Smooth muscle cell (in vitro differentiated cells): ENCODE results near the gene MPHOSPH8. TPM values are rescaled to one million over a fixed set of nuclear protein-coding genes. Genes with fewer than 3 reads are reported as not detected.

Source experiments
- DNase-seq: peaks from one replicate; lab custom pipeline; 2025; ENCODE audit not compliant: unreplicated experiment; lab: John Stamatoyannopoulos, UW
- H2AFZ ChIP-seq: fragments of 200-600 bp; sonication (generic); 2 replicates; pipeline ENCODE4 v1.6.0; 2016; ENCODE audit warnings: antibody characterized with exemption, low read depth, mild to moderate bottlenecking
- H3F3A ChIP-seq: fragments of 200-600 bp; sonication (generic); 2 replicates; pipeline ENCODE4 v1.6.0; 2017; ENCODE audit warnings: antibody characterized with exemption, low read depth
- H3K27ac ChIP-seq: fragments of 200-600 bp; sonication (generic); 2 replicates; pipeline ENCODE4 v1.5.1; 2016; ENCODE audit warnings: low read depth, mild to moderate bottlenecking
- H3K27me3 ChIP-seq: fragments of 200-600 bp; sonication (generic); 2 replicates; pipeline ENCODE4 v1.6.1; 2016; ENCODE audit warnings: low read depth, mild to moderate bottlenecking
- H3K36me3 ChIP-seq: fragments of 200-600 bp; sonication (generic); 2 replicates; pipeline ENCODE4 v1.5.1; 2016; ENCODE audit warnings: low read depth
- H3K4me1 ChIP-seq: fragments of 200-600 bp; sonication (generic); 2 replicates; pipeline ENCODE4 v1.5.1; 2016; ENCODE audit warnings: low read depth
- H3K4me2 ChIP-seq: fragments of 200-600 bp; sonication (generic); 2 replicates; pipeline ENCODE4 v1.6.0; 2016; ENCODE audit warnings: mild to moderate bottlenecking
- H3K4me3 ChIP-seq: fragments of 200-600 bp; sonication (generic); 2 replicates; pipeline ENCODE4 v1.5.1; 2016; ENCODE audit warnings: mild to moderate bottlenecking
- H3K79me2 ChIP-seq: fragments of 200-600 bp; sonication (generic); 2 replicates; pipeline ENCODE4 v1.6.0; 2016; ENCODE audit warnings: low read depth, mild to moderate bottlenecking
- H3K9ac ChIP-seq: fragments of 200-600 bp; sonication (generic); 2 replicates; pipeline ENCODE4 v1.6.0; 2016; ENCODE audit warnings: low read depth
- H3K9me3 ChIP-seq: fragments of 200-600 bp; sonication (generic); replicated peaks from 2 replicates; pipeline ENCODE4 v1.5.1; 2016; ENCODE audit warnings: low read depth
- H4K20me1 ChIP-seq: fragments of 200-600 bp; sonication (generic); 2 replicates; pipeline ENCODE4 v1.6.0; 2016; ENCODE audit warnings: low read depth
- WGBS: methylation state at CpG from one replicate; pipeline ENCODE4 v1.1.7; 2016; ENCODE audit warnings: low lambda C conversion rate; 5-methylcytosine and 5-hydroxymethylcytosine counted together
- polyA plus RNA-seq: library from polyadenylated mRNA; unstranded; fragments of >200 nt; fragmentation: Nextera tagmentation; extraction: Ambion mirVana; gene quantifications from 2 replicates; pipeline ENCODE4 v1.2.1, GENCODE V29; 2016
- total RNA-seq: library from RNA; depleted of rRNA; stranded (reverse); fragments of >200 nt; gene quantifications from 2 replicates; pipeline ENCODE4 v1.2.3, GENCODE V29; 2014
- TF ChIP-seq, protein P1 (sequence below): fragments of 200-600 bp; sonication (generic); IDR thresholded peaks from 2 replicates; pipeline ENCODE4 v1.5.1; 2017; ENCODE audit warnings: borderline replicate concordance, mild to moderate bottlenecking, antibody characterized with exemption; ENCODE audit not compliant: insufficient read depth, poor library complexity, severe bottlenecking

MPHOSPH8 gene
- 8.1 and 14.0 TPM in 2 replicates for total RNA-seq
- polyA plus RNA-seq = 9.4 and 10.1 TPM in 2 replicates

DNA sequence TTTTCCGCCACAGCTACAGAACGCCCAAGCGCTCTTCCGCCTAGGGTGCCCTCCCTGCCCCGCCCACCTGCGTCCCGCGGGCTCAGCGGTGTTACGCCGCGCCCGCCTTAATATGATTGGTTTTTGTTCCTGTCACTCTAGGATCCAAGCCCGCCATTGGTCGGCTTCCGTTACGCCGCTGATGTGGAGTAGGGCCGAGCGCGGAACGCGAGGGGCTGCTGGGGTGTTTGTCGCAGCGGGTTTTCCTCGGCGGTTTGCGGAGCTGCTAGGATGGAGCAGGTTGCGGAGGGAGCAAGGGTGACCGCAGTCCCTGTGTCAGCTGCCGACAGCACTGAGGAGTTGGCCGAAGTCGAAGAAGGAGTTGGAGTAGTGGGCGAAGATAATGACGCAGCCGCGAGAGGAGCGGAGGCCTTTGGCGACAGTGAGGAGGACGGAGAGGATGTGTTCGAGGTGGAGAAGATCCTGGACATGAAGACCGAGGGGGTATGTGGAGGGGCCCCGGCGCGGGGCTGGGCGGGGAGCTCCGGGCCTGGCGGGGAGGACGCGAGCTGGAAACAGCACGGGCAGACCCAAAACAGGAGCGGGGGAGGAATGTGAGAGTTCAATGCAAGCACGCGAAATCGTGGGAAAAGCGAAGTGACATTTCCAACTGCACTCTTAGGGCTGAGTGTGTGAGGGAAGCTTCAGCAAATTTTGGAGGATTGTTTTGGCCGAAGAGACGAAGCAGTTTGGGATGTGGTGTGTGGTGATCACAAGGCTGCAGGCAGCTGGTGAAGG, at the start of gene MPHOSPH8:
Gene MPHOSPH8, plus strand, starts transcription at position 181 of the 777 bp plus-strand sequence. Its CDS starts 90 bp downstream, at position 271.
- peak within 1 kb of the TSS; percentile 91 for H2AFZ ChIP-seq
- H3F3A ChIP-seq = peaks cover 6% of the 10 kb centered on the region
- no peaks in the 10 kb centered on the region for H3K9me3 ChIP-seq
- H3K36me3 ChIP-seq = no peaks in the 10 kb centered on the region
- peak within 1 kb of the TSS; percentile 86 for H3K9ac ChIP-seq
- TF ChIP-seq, protein P1, sequence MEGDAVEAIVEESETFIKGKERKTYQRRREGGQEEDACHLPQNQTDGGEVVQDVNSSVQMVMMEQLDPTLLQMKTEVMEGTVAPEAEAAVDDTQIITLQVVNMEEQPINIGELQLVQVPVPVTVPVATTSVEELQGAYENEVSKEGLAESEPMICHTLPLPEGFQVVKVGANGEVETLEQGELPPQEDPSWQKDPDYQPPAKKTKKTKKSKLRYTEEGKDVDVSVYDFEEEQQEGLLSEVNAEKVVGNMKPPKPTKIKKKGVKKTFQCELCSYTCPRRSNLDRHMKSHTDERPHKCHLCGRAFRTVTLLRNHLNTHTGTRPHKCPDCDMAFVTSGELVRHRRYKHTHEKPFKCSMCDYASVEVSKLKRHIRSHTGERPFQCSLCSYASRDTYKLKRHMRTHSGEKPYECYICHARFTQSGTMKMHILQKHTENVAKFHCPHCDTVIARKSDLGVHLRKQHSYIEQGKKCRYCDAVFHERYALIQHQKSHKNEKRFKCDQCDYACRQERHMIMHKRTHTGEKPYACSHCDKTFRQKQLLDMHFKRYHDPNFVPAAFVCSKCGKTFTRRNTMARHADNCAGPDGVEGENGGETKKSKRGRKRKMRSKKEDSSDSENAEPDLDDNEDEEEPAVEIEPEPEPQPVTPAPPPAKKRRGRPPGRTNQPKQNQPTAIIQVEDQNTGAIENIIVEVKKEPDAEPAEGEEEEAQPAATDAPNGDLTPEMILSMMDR = no peak
- WGBS = under 1% methylated on average over 46 of the region's 58 CpGs
- peaks cover 8% of the 10 kb centered on the region for H3K4me1 ChIP-seq
- H3K79me2 ChIP-seq = peaks cover 43% of the 10 kb centered on the region
- peak; percentile 71 for DNase-seq
- peak within 1 kb of the TSS; percentile 94 for H3K4me2 ChIP-seq
- peaks cover 42% of the 10 kb centered on the region for H4K20me1 ChIP-seq
- peak within 1 kb of the TSS; percentile 88 for H3K27ac ChIP-seq
- peak within 1 kb of the TSS; percentile 87 for H3K4me3 ChIP-seq
- H3K27me3 ChIP-seq = no peaks in the 10 kb centered on the region

DNA sequence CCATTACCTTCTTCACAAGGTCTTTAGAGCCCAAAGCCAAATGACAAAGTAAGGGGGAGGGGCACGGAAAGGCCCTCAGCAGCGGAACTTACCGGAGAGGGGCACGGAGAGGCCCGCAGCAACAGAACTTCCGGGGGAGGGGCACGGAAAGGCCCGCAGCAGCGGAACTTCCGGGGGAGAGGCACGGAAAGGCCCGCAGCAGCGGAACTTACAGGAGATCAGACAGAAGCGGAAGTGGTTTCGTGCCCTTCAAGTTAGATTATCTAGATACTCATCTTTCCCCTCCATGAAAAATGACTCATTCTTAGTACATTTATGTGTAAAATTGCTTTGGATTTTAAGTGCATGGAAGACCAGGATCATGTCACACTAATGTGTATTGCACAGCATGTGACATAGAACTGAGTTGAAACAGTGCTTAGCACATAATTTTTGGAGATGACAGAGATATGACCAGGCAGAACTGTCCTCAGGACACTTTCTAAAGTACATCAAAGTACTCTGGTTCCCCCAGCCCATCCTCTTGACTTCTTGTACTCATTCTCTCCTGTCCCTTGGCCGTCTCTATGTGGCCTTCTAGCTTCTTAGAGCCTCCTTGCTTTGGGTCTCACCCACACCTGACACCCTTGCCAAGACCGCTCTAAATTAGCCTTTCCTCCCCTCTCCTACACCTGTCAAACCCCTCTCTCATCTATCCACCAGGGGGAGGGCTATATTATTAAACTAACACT, 46.4 kb upstream of the MPHOSPH8 start:
- TF ChIP-seq, protein P1 = no peak
- H3K27ac ChIP-seq = no peak overlapping the region
- H4K20me1 ChIP-seq = no peaks in the 10 kb centered on the region
- no peak overlapping the region for H3K4me2 ChIP-seq
- H3K79me2 ChIP-seq = no peaks in the 10 kb centered on the region
- no peak for DNase-seq
- no peak overlapping the region for H3K9ac ChIP-seq
- no peak overlapping the region for H3K4me3 ChIP-seq
- no peak overlapping the region for H2AFZ ChIP-seq
- H3K9me3 ChIP-seq = peaks cover 6% of the 10 kb centered on the region
- H3K27me3 ChIP-seq = no peaks in the 10 kb centered on the region
- no peaks in the 10 kb centered on the region for H3F3A ChIP-seq
- no peaks in the 10 kb centered on the region for H3K36me3 ChIP-seq
- 68% methylated on average over 17 of the region's 17 CpGs for WGBS
- no peaks in the 10 kb centered on the region for H3K4me1 ChIP-seq

DNA sequence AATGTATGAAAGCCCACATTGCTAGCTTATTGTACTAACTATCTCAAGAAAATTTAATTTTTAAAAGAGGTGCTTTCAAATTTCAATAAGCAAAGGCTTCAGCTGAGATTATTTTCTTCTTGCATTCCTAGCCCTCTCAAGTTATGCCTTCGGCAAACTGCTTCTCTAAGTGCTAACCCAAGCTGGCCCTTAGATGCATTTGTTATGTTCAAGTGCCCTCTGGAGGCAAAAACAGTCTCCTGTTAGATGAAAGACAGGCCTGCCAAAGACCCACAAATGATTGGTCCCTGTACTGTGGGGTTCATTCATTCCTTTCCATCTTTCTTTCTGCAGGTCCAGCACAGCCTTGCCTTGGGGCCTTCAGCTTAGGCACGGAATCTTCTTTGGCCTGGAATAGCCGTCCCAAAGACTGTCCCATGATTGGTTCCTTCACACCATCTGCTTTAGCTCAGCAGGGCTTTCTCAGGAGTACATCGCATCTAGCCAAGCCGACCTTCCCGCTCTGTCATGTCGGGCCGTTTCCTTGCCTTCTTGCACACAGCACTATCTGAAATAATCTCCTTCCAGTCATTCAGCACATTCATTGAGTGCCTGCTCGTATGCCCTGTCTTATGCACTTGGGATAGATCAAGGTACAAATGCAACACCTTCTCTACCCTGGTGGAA, 45.7 kb upstream of the MPHOSPH8 start:
- Histone ChIP-seq H3K36me3 (no peaks in the 10 kb centered on the region), H3K4me2 (no peak overlapping the region), H3K27me3 (no peaks in the 10 kb centered on the region), H3K9ac (no peak overlapping the region), H2AFZ (no peak overlapping the region), H3K4me1 (no peaks in the 10 kb centered on the region), H3K79me2 (no peaks in the 10 kb centered on the region), H3K4me3 (no peak overlapping the region), H4K20me1 (no peaks in the 10 kb centered on the region), H3K27ac (no peak overlapping the region), H3F3A (no peaks in the 10 kb centered on the region), H3K9me3 (peaks cover 3% of the 10 kb centered on the region)
- 79% methylated on average over 9 of the region's 9 CpGs for WGBS
- TF ChIP-seq, protein P1 = no peak
- DNase-seq = no peak
